PC-3 (cell line): ENCODE measurements around the gene ZNHIT1.

Source experiments
- EZH2 ChIP-seq: fragments of 300-600 bp; sonication (generic); IDR thresholded peaks from one replicate; pipeline ENCODE4 v1.6.1; 2017; ENCODE audit warnings: antibody characterized with exemption, mild to moderate bottlenecking, low read length; ENCODE audit not compliant: unreplicated experiment
- EZH2phosphoT487 ChIP-seq: fragments of 300-600 bp; sonication (generic); IDR thresholded peaks from 2 replicates; pipeline ENCODE4 v1.6.1; 2018; ENCODE audit warnings: mild to moderate bottlenecking, antibody characterized with exemption, low read length, borderline replicate concordance
- TF ChIP-seq, protein P1 (sequence below): fragments of 300-600 bp; sonication (generic); conservative IDR thresholded peaks from 2 replicates; pipeline ENCODE4 v1.5.1; 2017; ENCODE audit warnings: antibody characterized with exemption, low read depth, mild to moderate bottlenecking, low read length

DNA sequence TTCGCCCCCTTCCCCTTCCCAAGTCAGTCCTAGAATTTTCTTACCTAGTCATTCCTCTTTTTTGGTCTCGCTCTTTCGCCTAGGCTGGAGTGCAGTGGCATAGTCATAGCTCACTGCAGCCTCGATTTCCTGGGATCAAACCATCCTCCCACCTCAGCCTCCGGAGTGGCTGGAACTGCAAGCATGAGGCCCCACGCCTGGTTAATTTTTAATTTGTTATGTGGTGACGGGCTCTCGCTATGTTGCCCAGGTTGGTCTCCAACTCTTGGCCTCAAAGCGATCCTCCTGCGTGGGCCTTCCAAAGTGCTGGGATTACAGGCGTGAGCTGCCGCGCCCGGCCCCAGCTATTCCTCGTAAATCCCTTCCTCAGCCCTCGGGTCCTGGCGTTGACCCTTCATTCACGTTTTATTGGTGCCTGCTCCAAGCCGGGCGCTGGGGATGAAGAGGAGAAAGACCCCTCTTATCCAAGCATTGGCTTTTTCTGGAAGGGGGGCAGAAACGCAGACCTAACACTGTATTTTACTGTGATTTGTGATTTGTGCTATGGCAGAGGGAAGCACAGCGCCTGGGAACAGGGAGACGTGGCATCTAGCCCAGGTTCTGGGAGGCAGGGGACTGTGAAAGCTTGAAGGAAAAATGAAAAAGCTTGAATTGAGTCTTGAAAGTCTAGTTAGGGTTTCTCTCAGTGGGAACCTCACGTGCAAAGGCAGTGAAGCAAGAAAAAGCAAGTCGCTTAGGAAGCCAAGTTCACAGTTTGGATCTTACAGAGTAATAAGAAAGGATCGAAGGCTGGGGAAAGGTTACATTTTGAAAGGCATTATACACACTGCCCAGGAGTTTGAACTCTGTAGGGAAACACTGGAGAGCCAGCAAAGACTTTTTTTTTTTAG, 516 bp downstream of the ZNHIT1 start:
- TF ChIP-seq EZH2phosphoT487 (no peak), EZH2 (no peak)
- TF ChIP-seq, protein P1, sequence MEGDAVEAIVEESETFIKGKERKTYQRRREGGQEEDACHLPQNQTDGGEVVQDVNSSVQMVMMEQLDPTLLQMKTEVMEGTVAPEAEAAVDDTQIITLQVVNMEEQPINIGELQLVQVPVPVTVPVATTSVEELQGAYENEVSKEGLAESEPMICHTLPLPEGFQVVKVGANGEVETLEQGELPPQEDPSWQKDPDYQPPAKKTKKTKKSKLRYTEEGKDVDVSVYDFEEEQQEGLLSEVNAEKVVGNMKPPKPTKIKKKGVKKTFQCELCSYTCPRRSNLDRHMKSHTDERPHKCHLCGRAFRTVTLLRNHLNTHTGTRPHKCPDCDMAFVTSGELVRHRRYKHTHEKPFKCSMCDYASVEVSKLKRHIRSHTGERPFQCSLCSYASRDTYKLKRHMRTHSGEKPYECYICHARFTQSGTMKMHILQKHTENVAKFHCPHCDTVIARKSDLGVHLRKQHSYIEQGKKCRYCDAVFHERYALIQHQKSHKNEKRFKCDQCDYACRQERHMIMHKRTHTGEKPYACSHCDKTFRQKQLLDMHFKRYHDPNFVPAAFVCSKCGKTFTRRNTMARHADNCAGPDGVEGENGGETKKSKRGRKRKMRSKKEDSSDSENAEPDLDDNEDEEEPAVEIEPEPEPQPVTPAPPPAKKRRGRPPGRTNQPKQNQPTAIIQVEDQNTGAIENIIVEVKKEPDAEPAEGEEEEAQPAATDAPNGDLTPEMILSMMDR, result no peak
